HG03064 (cell line): ENCODE data around the gene CDNF.

Experiments
- ATAC-seq: cut with Tn5 transposase; IDR thresholded peaks from one replicate; pipeline ENCODE4 v1.9.1; 2021; ENCODE audit warnings: low read depth; ENCODE audit not compliant: unreplicated experiment

Gene CDNF

GRCh38 chr10:14801723-14802122, 36.1 kb downstream of the CDNF start:
- no peak for ATAC-seq

GRCh38 chr10:14800397-14800796, 37.4 kb downstream of the CDNF start:
- ATAC-seq, result no peak

GRCh38 chr10:14798636-14799035, 39.2 kb downstream of the CDNF start:
- no peak for ATAC-seq

- no peak for ATAC-seq
Measured at GRCh38 chr10:14787938-14788337, 49.9 kb downstream of the CDNF start.

- ATAC-seq, result no peak
Measured at GRCh38 chr10:14784459-14785055, 53.3 kb downstream of the CDNF start.

GRCh38 chr10:14782691-14783363, 55.0 kb downstream of the CDNF start:
- ATAC-seq, result no peak

GRCh38 chr10:14781763-14782162, 56.1 kb downstream of the CDNF start:
- no peak for ATAC-seq

- no peak for ATAC-seq
Measured at GRCh38 chr10:14779001-14779651, 58.7 kb downstream of the CDNF start.

- ATAC-seq, result no peak
Measured at GRCh38 chr10:14776546-14776945, 61.3 kb downstream of the CDNF start.

- no peak for ATAC-seq
Measured at GRCh38 chr10:14775656-14776055, 62.2 kb downstream of the CDNF start.

- ATAC-seq, result no peak
Measured at GRCh38 chr10:14774797-14775196, 63.0 kb downstream of the CDNF start, which contains the start of gene FAM107B. TSS of gene FAM107B (minus strand) at chr10:14774897. CDS start at chr10:14774663, 234 bp downstream.

GRCh38 chr10:14774214-14774580, 63.6 kb downstream of the CDNF start:
- no peak for ATAC-seq

- no peak for ATAC-seq
Measured at GRCh38 chr10:14773551-14774213, 64.2 kb downstream of the CDNF start.

GRCh38 chr10:14772399-14772798, 65.4 kb downstream of the CDNF start:
- ATAC-seq, result no peak

- ATAC-seq, result no peak
Measured at GRCh38 chr10:14770927-14771326, 66.9 kb downstream of the CDNF start.
